HEK293 (cell line): ENCODE measurements around the gene MEF2C.

ENCODE experiments used
- CTCF ChIA-PET: fragments of 350-600 bp; formaldehyde crosslinking; extraction: SDS; loops from one replicate; lab custom pipeline; 2021; ENCODE audit warnings: antibody characterized with exemption; lab: Yijun Ruan, JAX
- POLR2A ChIA-PET: fragments of 300-600 bp; formaldehyde crosslinking; extraction: SDS; loops from one replicate; lab custom pipeline; 2020; ENCODE audit warnings: antibody characterized with exemption, inconsistent platforms; lab: Yijun Ruan, JAX
- H3K27ac ChIP-seq: fragments of 200-500 bp; sonication (Bioruptor generic); 2 replicates; pipeline ENCODE4 v1.5.1; 2014; ENCODE audit warnings: low read depth, low read length, control low read depth, inconsistent platforms; ENCODE audit errors: extremely low read depth
- H3K36me3 ChIP-seq, 2 experiments: fragments of 200-500 bp in 1 of 2; sonication (Bioruptor generic) in 1 of 2; 1 replicate in 1 of 2; 2 replicates in 1 of 2; pipeline ENCODE4 v1.5.1; 2014 to 2017; ENCODE audit warnings: inconsistent platforms in 2 of 2, low read length in 2 of 2; ENCODE audit not compliant: control insufficient read depth in 2 of 2, insufficient read depth in 1 of 2
- H3K4me1 ChIP-seq: fragments of 200-500 bp; sonication (Bioruptor generic); 2 replicates; pipeline ENCODE4 v1.5.1; 2014; ENCODE audit warnings: mild to moderate bottlenecking, low read length, inconsistent platforms; ENCODE audit not compliant: control insufficient read depth, insufficient read depth
- H3K4me3 ChIP-seq: 2 replicates; pipeline ENCODE4 v1.5.1; 2011; ENCODE audit warnings: low read depth, mild to moderate bottlenecking, control low read depth, low read length, moderate library complexity
- H3K9me3 ChIP-seq: fragments of 200-500 bp; sonication (Bioruptor generic); 2 replicates; pipeline ENCODE4 v1.5.1; 2014; ENCODE audit warnings: low read depth, low read length, inconsistent platforms; ENCODE audit not compliant: control insufficient read depth, insufficient read depth
- GLIS1 ChIP-seq: fragments of 450-650 bp; formaldehyde crosslinking; IDR thresholded peaks from 2 replicates; pipeline ENCODE4 v1.5.1; 2016; ENCODE audit warnings: missing biosample characterization, missing genetic modification characterization
- HIC1 ChIP-seq: fragments of 450-650 bp; formaldehyde crosslinking; IDR thresholded peaks from 2 replicates; pipeline ENCODE4 v1.5.1; 2016; ENCODE audit warnings: missing biosample characterization, missing genetic modification characterization
- OSR2 ChIP-seq: fragments of 450-650 bp; formaldehyde crosslinking; IDR thresholded peaks from 2 replicates; pipeline ENCODE4 v1.5.1; 2016; ENCODE audit warnings: missing biosample characterization, missing genetic modification characterization
- ZBTB10 ChIP-seq: fragments of 450-650 bp; formaldehyde crosslinking; IDR thresholded peaks from 2 replicates; pipeline ENCODE4 v1.5.1; 2016; ENCODE audit warnings: missing biosample characterization, missing genetic modification characterization
- ZBTB26 ChIP-seq: fragments of 450-650 bp; formaldehyde crosslinking; optimal IDR thresholded peaks from 2 replicates; pipeline ENCODE3; 2016; ENCODE audit warnings: missing biosample characterization, mild to moderate bottlenecking, missing genetic modification characterization
- ZBTB48 ChIP-seq: fragments of 450-650 bp; formaldehyde crosslinking; IDR thresholded peaks from 2 replicates; pipeline ENCODE4 v1.5.1; 2016; ENCODE audit warnings: missing biosample characterization, missing genetic modification characterization
- ZFHX2 ChIP-seq: fragments of 450-650 bp; formaldehyde crosslinking; conservative IDR thresholded peaks from 2 replicates; pipeline ENCODE4 v1.5.1; 2016; ENCODE audit warnings: missing biosample characterization, missing genetic modification characterization
- ZFP69B ChIP-seq: fragments of 450-650 bp; formaldehyde crosslinking; IDR thresholded peaks from 2 replicates; pipeline ENCODE4 v1.5.1; 2016; ENCODE audit warnings: missing biosample characterization, missing genetic modification characterization
- ZNF24 ChIP-seq: fragments of 450-650 bp; formaldehyde crosslinking; IDR thresholded peaks from 2 replicates; pipeline ENCODE4 v1.5.1; 2016; ENCODE audit warnings: missing biosample characterization, missing genetic modification characterization
- ZNF341 ChIP-seq: fragments of 450-650 bp; formaldehyde crosslinking; IDR thresholded peaks from 2 replicates; pipeline ENCODE4; 2016; ENCODE audit warnings: low read depth, missing biosample characterization, missing genetic modification characterization
- ZNF362 ChIP-seq: fragments of 450-650 bp; formaldehyde crosslinking; IDR thresholded peaks from 2 replicates; pipeline ENCODE4 v1.5.1; 2016; ENCODE audit warnings: missing biosample characterization, missing genetic modification characterization
- ZNF433 ChIP-seq: fragments of 450-650 bp; formaldehyde crosslinking; IDR thresholded peaks from 2 replicates; pipeline ENCODE4 v1.5.1; 2016; ENCODE audit warnings: missing biosample characterization, missing genetic modification characterization, low read depth
- ZNF501 ChIP-seq: fragments of 450-650 bp; formaldehyde crosslinking; IDR thresholded peaks from 2 replicates; pipeline ENCODE4 v1.5.1; 2016; ENCODE audit warnings: missing biosample characterization, missing genetic modification characterization
- ZNF558 ChIP-seq: fragments of 450-650 bp; formaldehyde crosslinking; IDR thresholded peaks from 2 replicates; pipeline ENCODE4 v1.5.1; 2016; ENCODE audit warnings: missing biosample characterization, missing genetic modification characterization
- ZNF660 ChIP-seq: fragments of 450-650 bp; IDR thresholded peaks from 2 replicates; pipeline ENCODE4 v1.5.1; 2018; ENCODE audit warnings: missing biosample characterization, mild to moderate bottlenecking, missing genetic modification characterization
- ZNF692 ChIP-seq: fragments of 450-650 bp; formaldehyde crosslinking; IDR thresholded peaks from 2 replicates; pipeline ENCODE4 v1.5.1; 2016; ENCODE audit warnings: missing biosample characterization, missing genetic modification characterization
- ZNF768 ChIP-seq: fragments of 450-650 bp; formaldehyde crosslinking; IDR thresholded peaks from 2 replicates; pipeline ENCODE4 v1.5.1; 2018; ENCODE audit warnings: missing biosample characterization, mild to moderate bottlenecking, missing genetic modification characterization
- ZNF777 ChIP-seq: fragments of 450-650 bp; formaldehyde crosslinking; IDR thresholded peaks from 2 replicates; pipeline ENCODE4 v1.5.1; 2017; ENCODE audit warnings: missing biosample characterization, missing genetic modification characterization, borderline replicate concordance
- ZSCAN4 ChIP-seq: fragments of 450-650 bp; formaldehyde crosslinking; IDR thresholded peaks from 2 replicates; pipeline ENCODE4 v1.5.1; 2017; ENCODE audit warnings: missing biosample characterization, missing genetic modification characterization
- ZXDB ChIP-seq: fragments of 450-650 bp; formaldehyde crosslinking; IDR thresholded peaks from 2 replicates; pipeline ENCODE4 v1.5.1; 2016; ENCODE audit warnings: missing biosample characterization, missing genetic modification characterization

MEF2C gene

GRCh38 chr5:88685591-88686541 lies 197.1 kb downstream of the MEF2C start:
- POLR2A ChIA-PET: interaction anchor here (0.6 to 2.5 kb wide), 3 partner anchors 10 to 1587 kb away, joined by 4 to 11 read pairs (median 7); no protein-coding TSS in a partner anchor
- H3K4me3 ChIP-seq: no peak overlapping the region

GRCh38 chr5:88683506-88684135 lies 199.4 kb downstream of the MEF2C start:
- POLR2A ChIA-PET: interaction anchor here (0.6 to 2.5 kb wide), 7 partner anchors 8 to 1154 kb away, joined by 3 to 11 read pairs (median 4); no protein-coding TSS in a partner anchor
- Histone ChIP-seq H3K4me3 (peak overlapping the region; percentile 50), H3K36me3 (no peaks in the 10 kb centered on the region), H3K4me1 (no peaks in the 10 kb centered on the region; the same call in 1 of the 2 replicates), H3K9me3 (no peaks in the 10 kb centered on the region), H3K27ac (peak overlapping the region; percentile 51; the same call in 1 of the 2 replicates)
- CTCF ChIA-PET: interaction anchor here (0.6 to 4.1 kb wide), 7 partner anchors 194 to 1865 kb away, joined by 3 to 19 read pairs (median 3); no protein-coding TSS in a partner anchor
- TF ChIP-seq ZNF433 (tag by site-specific recombination) (no peak), ZBTB48 (tag by site-specific recombination) (peak; percentile 79), ZNF660 (tag by site-specific recombination) (0 out of 2 replicates have a peak, but pooled peaks have one; percentile 28), HIC1 (no peak), ZNF768 (peak; percentile 93; the same call in 1 of the 2 replicates), ZBTB10 (tag by site-specific recombination) (0 out of 2 replicates have a peak, but pooled peaks have one; percentile 18), ZNF341 (tag by site-specific recombination) (peak; percentile 90), ZFHX2 (0 out of 2 replicates have a peak, but pooled peaks have one; percentile 15), ZSCAN4 (tag by site-specific recombination) (peak; percentile 98), ZNF501 (tag by site-specific recombination) (peak; percentile 84; the same call in 1 of the 2 replicates), GLIS1 (tag by site-specific recombination) (peak; percentile 23; the same call in 1 of the 2 replicates), ZBTB26 (peak; percentile 97), ZNF558 (0 out of 2 replicates have a peak, but pooled peaks have one; percentile 8), ZNF24 (tag by site-specific recombination) (peak; percentile 61; the same call in 1 of the 2 replicates), ZNF777 (tag by site-specific recombination) (peak; percentile 69; the same call in 1 of the 2 replicates), ZNF692 (tag by site-specific recombination) (peak; percentile 41; the same call in 1 of the 2 replicates), ZNF362 (tag by site-specific recombination) (no peak), OSR2 (tag by site-specific recombination) (peak; percentile 23; the same call in 1 of the 2 replicates)

More at GRCh38 chr5:88685591-88686541, 197.1 kb downstream of the MEF2C start:
- no peaks in the 10 kb centered on the region for H3K4me1 ChIP-seq
- H3K36me3 ChIP-seq: no peaks in the 10 kb centered on the region
- no peaks in the 10 kb centered on the region for H3K9me3 ChIP-seq
- CTCF ChIA-PET: interaction anchor here (0.6 kb wide), 2 partner anchors 87 to 278 kb away, joined by 3 to 4 read pairs; no protein-coding TSS in a partner anchor
- H3K27ac ChIP-seq: peak overlapping the region; percentile 46; the same call in 1 of the 2 replicates
- TF ChIP-seq ZFP69B (tag by site-specific recombination) (no peak), ZNF501 (tag by site-specific recombination) (no peak), ZXDB (tag by site-specific recombination) (no peak)
- TF ChIP-seq, all 188 proteins: peak for 0
